Measurements from ENCODE around the gene CHERP. TPM values are rescaled to one million over a fixed set of nuclear protein-coding genes. Genes with fewer than 3 reads are reported as not detected.

Gene CHERP
- polyA plus RNA-seq, 2 of the 4 experiments (the other 2 are of a cell fraction) = 4.4 to 24.4 TPM

DNA sequence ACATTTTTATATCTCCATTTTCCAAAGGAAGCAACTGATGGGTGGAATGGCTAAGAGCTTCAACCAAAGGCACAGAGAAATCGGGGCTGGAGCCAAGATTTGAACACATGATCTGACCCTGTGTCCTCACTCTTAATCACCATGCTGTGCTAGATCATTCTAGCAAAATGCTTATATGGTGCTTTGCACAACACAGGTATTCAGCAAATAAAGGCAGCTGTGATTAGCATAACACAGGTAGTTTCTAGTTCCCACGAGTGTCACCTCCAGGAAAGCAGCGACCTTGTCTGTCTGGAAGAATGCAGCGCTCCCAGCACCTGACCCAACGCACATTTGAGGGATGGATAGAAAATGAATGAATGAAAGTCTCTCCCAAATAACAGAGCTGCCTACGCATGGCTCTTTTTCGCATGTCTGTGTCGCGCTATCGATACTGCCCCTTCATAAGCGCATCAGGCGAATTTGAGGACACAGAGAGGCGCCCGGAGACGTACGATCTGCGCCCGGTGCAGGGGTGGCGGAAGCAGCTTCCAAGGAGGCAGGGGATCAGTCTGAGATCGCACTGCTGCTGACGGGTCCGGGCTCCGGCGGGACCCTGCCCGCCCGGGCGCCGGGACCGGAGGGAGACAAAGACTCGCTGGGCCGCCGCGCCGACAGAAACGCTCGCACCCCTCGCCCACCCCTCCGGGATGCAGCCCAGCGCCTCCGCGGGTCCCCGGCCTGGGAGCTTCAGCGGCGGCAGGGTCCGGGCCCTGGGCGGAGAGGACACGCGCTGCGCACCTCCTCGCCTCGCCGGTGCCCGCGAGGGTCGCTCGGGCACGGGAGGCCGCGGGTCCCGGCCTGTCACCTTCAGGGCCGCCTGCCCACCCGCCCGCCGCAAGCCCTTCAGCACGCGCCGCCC is 71.1 kb downstream of the CHERP start:
- 9% methylated on average over 21 of the region's 67 CpGs for WGBS (ENCODE audit: missing lambda C conversion rate)
- H3K4me2 ChIP-seq = peak overlapping the region; percentile 98
- FAIRE-seq = no peak
- ATAC-seq = peak in 1 of 2 experiments; percentile 55; a peak in 4 of 6 replicates
- ChIA-PET POLR2A (no interaction called here), CTCF (no interaction called here)
- H3K4me1 ChIP-seq = peaks cover 10% of the 10 kb centered on the region; the same call in 2 of the 3 replicates
- H3K4me3 ChIP-seq = peak overlapping the region; percentile 89
- peak overlapping the region; percentile 91 to 95 for H3K27ac ChIP-seq
- H3K9me3 ChIP-seq = no peaks in the 10 kb centered on the region
- DNase-seq (ENCODE audit: low read depth in 1 of 2, low spot score in 1 of 2) = no peak
- TF ChIP-seq TFCP2L1 (CRISPR knock-in tag; IDR thresholded peaks at IDR 0.05) (no peak), CBX8 (IDR thresholded peaks at IDR 0.05) (no peak), MAFK (IDR thresholded peaks at IDR 0.05; ENCODE audit: partially characterized antibody) (no peak), HOXB5 (CRISPR knock-in tag; IDR thresholded peaks at IDR 0.05) (no peak), EHMT2 (IDR thresholded peaks at IDR 0.05; ENCODE audit: low read depth) (no peak), MAZ (IDR thresholded peaks at IDR 0.05; ENCODE audit: borderline replicate concordance, low read depth, low read length) (no peak), HOXA7 (CRISPR knock-in tag; IDR thresholded peaks at IDR 0.05) (no peak), SREBF2 (IDR thresholded peaks at IDR 0.05) (no peak), RAD21 (conservative IDR thresholded peaks at IDR 0.05 in 1 of 2, IDR thresholded peaks at IDR 0.05 in 1 of 2) (no peak), KDM1A (IDR thresholded peaks at IDR 0.05; ENCODE audit: low read depth) (no peak), JUNB (IDR thresholded peaks at IDR 0.05) (no peak), RFX5 (IDR thresholded peaks at IDR 0.05) (no peak), GATA3 (IDR thresholded peaks at IDR 0.05; ENCODE audit: borderline replicate concordance) (no peak), ESRRA (IDR thresholded peaks at IDR 0.05; ENCODE audit: borderline replicate concordance, low read length) (no peak), HEYL (CRISPR knock-in tag; IDR thresholded peaks at IDR 0.05) (no peak)
- TF ChIP-seq, protein P1, sequence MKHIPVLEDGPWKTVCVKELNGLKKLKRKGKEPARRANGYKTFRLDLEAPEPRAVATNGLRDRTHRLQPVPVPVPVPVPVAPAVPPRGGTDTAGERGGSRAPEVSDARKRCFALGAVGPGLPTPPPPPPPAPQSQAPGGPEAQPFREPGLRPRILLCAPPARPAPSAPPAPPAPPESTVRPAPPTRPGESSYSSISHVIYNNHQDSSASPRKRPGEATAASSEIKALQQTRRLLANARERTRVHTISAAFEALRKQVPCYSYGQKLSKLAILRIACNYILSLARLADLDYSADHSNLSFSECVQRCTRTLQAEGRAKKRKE (CRISPR knock-in tag; IDR thresholded peaks at IDR 0.05; ENCODE audit: low read depth) = no peak
- TF ChIP-seq, protein P2, sequence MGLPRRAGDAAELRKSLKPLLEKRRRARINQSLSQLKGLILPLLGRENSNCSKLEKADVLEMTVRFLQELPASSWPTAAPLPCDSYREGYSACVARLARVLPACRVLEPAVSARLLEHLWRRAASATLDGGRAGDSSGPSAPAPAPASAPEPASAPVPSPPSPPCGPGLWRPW (IDR thresholded peaks at IDR 0.05) = no peak
- TF ChIP-seq, protein P3, sequence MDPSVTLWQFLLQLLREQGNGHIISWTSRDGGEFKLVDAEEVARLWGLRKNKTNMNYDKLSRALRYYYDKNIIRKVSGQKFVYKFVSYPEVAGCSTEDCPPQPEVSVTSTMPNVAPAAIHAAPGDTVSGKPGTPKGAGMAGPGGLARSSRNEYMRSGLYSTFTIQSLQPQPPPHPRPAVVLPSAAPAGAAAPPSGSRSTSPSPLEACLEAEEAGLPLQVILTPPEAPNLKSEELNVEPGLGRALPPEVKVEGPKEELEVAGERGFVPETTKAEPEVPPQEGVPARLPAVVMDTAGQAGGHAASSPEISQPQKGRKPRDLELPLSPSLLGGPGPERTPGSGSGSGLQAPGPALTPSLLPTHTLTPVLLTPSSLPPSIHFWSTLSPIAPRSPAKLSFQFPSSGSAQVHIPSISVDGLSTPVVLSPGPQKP (IDR thresholded peaks at IDR 0.05; ENCODE audit: low read depth, low read length) = no peak
- TF ChIP-seq, protein P4, sequence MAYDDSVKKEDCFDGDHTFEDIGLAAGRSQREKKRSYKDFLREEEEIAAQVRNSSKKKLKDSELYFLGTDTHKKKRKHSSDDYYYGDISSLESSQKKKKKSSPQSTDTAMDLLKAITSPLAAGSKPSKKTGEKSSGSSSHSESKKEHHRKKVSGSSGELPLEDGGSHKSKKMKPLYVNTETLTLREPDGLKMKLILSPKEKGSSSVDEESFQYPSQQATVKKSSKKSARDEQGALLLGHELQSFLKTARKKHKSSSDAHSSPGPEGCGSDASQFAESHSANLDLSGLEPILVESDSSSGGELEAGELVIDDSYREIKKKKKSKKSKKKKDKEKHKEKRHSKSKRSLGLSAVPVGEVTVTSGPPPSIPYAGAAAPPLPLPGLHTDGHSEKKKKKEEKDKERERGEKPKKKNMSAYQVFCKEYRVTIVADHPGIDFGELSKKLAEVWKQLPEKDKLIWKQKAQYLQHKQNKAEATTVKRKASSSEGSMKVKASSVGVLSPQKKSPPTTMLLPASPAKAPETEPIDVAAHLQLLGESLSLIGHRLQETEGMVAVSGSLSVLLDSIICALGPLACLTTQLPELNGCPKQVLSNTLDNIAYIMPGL (CRISPR knock-in tag; IDR thresholded peaks at IDR 0.05; ENCODE audit: borderline replicate concordance) = no peak

DNA sequence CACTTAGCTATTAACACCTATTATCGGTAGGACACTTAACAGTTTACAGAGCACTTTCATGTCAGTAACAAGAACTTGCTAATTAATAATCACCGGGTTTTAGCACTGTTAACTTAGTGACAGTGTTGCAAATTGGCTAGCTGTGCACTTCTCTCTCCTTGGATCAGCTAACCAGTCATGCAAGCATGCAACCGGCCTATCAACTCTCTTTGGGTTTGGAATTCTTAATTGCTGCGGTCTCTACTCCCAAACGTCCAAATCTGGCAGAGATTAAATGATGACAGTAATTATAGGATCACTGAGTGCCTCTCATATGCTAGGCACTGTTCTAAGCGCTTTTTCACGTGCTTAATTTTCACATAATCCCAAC is 71.7 kb downstream of the CHERP start:
- ATAC-seq (no peak), DNase-seq (ENCODE audit: low read depth in 1 of 2, low spot score in 1 of 2) (no peak), FAIRE-seq (no peak)
- POLR2A ChIA-PET = no interaction called here
- Histone ChIP-seq H3K4me2 (peak overlapping the region; percentile 98), H3K4me1 (peaks cover 10% of the 10 kb centered on the region; the same call in 2 of the 3 replicates), H3K4me3 (peak overlapping the region; percentile 89), H3K27ac (peak overlapping the region in 1 of 2 experiments; percentile 95; a peak in 1 of 6 replicates), H3K9me3 (no peaks in the 10 kb centered on the region)
- 70% methylated on average over 7 of the region's 7 CpGs for WGBS (ENCODE audit: missing lambda C conversion rate)
- CTCF ChIA-PET = no interaction called here
- TF ChIP-seq ZC3H11A (IDR thresholded peaks at IDR 0.05) (no peak), RFX5 (IDR thresholded peaks at IDR 0.05) (no peak), RCOR1 (IDR thresholded peaks at IDR 0.05; ENCODE audit: low read depth, low read length) (no peak), ESRRA (IDR thresholded peaks at IDR 0.05; ENCODE audit: borderline replicate concordance, low read length) (no peak), ZSCAN20 (CRISPR knock-in tag; IDR thresholded peaks at IDR 0.05) (no peak)
- TF ChIP-seq, protein P2 (IDR thresholded peaks at IDR 0.05) = no peak

Small RNAs within 50 kb of the gene (small RNA-seq; reads per million reads assigned to genes)
- 0 reads per million in 6 experiments for gene RN7SL146P

Other genes with a start within 250 kb of the CHERP start
- 2.7 and 3.4 TPM in 2 replicates for gene KLF2, start 217.6 kb downstream of the CHERP start, polyA plus RNA-seq (2011; rRNA removed)
- 6.0 to 7.0 TPM (median 6.9 TPM) in 3 replicates for gene KLF2, start 217.6 kb downstream of the CHERP start, polyA plus RNA-seq (2017; fragmentation: RNase III; extraction: RNeasy Plus Mini Kit Qiagen cat#74134 plus additional on column Dnase treatment)
- 10.7 and 12.8 TPM in 2 replicates for gene EPS15L1, start 70.5 kb downstream of the CHERP start, polyA plus RNA-seq (2011; rRNA removed)
- 10.0 to 11.2 TPM (median 10.5 TPM) in 3 replicates for gene EPS15L1, start 70.5 kb downstream of the CHERP start, polyA plus RNA-seq (2017; fragmentation: RNase III; extraction: RNeasy Plus Mini Kit Qiagen cat#74134 plus additional on column Dnase treatment)
- gene CALR3, start 46.3 kb downstream of the CHERP start, polyA plus RNA-seq (2011; rRNA removed) = 0.10 and 0.11 TPM in 2 replicates
- gene CALR3, start 46.3 kb downstream of the CHERP start, polyA plus RNA-seq (2017; fragmentation: RNase III; extraction: RNeasy Plus Mini Kit Qiagen cat#74134 plus additional on column Dnase treatment) = not detected in 3 replicates
- 2.7 and 2.9 TPM in 2 replicates for gene C19orf44, start 46.0 kb downstream of the CHERP start, polyA plus RNA-seq (2011; rRNA removed)
- gene C19orf44, start 46.0 kb downstream of the CHERP start, polyA plus RNA-seq (2017; fragmentation: RNase III; extraction: RNeasy Plus Mini Kit Qiagen cat#74134 plus additional on column Dnase treatment) = 2.7 to 3.4 TPM (median 3.0 TPM) in 3 replicates
- gene SLC35E1, start 30.0 kb upstream of the CHERP start, polyA plus RNA-seq (2011; rRNA removed) = 25.1 and 30.8 TPM in 2 replicates
- 15.7 to 17.2 TPM (median 16.7 TPM) in 3 replicates for gene SLC35E1, start 30.0 kb upstream of the CHERP start, polyA plus RNA-seq (2017; fragmentation: RNase III; extraction: RNeasy Plus Mini Kit Qiagen cat#74134 plus additional on column Dnase treatment)
- 2.2 and 2.4 TPM in 2 replicates for gene MED26, start 85.8 kb upstream of the CHERP start, polyA plus RNA-seq (2011; rRNA removed)
- gene MED26, start 85.8 kb upstream of the CHERP start, polyA plus RNA-seq (2017; fragmentation: RNase III; extraction: RNeasy Plus Mini Kit Qiagen cat#74134 plus additional on column Dnase treatment) = 3.6 to 4.0 TPM (median 3.8 TPM) in 3 replicates
- 98.8 and 103 TPM in 2 replicates for gene SMIM7, start 117.7 kb upstream of the CHERP start, polyA plus RNA-seq (2011; rRNA removed)
- gene SMIM7, start 117.7 kb upstream of the CHERP start, polyA plus RNA-seq (2017; fragmentation: RNase III; extraction: RNeasy Plus Mini Kit Qiagen cat#74134 plus additional on column Dnase treatment) = 74.6 to 74.8 TPM (median 74.7 TPM) in 3 replicates
- gene TMEM38A, start 118.7 kb upstream of the CHERP start, polyA plus RNA-seq (2011; rRNA removed) = 1.2 and 1.8 TPM in 2 replicates
- 1.1 to 2.1 TPM (median 1.5 TPM) in 3 replicates for gene TMEM38A, start 118.7 kb upstream of the CHERP start, polyA plus RNA-seq (2017; fragmentation: RNase III; extraction: RNeasy Plus Mini Kit Qiagen cat#74134 plus additional on column Dnase treatment)
- 0.01 TPM in 1 of 2 replicates, not detected in the other for gene NWD1, start 177.4 kb upstream of the CHERP start, polyA plus RNA-seq (2011; rRNA removed)
- 0.01 TPM in 1 of 3 replicates, not detected in the others for gene NWD1, start 177.4 kb upstream of the CHERP start, polyA plus RNA-seq (2017; fragmentation: RNase III; extraction: RNeasy Plus Mini Kit Qiagen cat#74134 plus additional on column Dnase treatment)